ENCODE results near the gene SLC25A11. TPM values are rescaled to one million over a fixed set of nuclear protein-coding genes. Genes with fewer than 3 reads are reported as not detected.

The SLC25A11 gene
- total RNA-seq, 2 experiments from 2014 or later = 70.5 to 72.5 TPM

DNA sequence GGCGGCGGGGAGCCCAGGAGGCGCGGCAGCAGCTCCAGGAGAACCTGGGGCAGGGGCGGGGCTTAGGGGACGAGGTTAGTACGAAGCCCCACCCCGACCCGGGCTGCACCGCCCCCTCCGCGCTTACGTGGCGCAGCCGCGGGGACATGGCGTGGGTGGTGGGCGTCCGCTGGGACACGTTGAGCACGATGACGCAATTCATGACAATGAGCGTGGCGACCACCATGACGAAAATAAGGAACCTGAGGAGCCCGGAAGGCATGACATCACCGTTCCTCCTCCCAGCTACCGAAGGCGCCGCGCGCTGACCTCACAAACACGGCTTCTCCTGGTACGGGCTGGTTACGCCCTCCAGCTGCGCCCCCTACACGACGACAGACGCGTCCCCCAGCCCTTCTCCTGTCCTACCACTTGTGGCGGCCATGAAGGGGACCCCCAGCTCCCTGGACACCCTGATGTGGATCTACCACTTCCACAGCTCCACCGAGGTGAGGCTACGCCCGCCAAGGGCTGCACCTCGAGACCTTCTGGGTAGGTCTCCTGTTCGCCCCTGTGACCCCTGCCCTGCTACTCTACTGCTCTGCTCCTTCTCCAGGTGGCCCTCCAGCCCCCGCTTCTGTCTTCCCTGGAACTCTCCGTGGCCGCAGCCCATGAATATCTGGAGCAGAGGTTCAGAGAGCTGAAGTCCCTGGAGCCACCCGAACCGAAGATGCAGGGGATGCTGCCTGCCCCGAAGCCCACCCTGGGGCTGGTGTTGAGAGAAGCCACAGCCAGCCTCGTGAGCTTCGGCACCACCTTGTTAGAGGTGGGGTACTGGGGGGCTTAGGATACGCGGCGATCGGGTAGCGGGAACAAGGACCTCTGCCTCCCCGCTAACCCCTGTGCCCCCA lies 40.3 kb downstream of the SLC25A11 start, which contains the start of gene C17orf107:
Gene C17orf107, plus strand, starts transcription at position 196 of the 890 bp plus-strand sequence. Its CDS starts 227 bp downstream, at position 423.
- Mint-ChIP-seq H3K27ac (peak within 1 kb of the TSS; percentile 77), H3K4me1 (ENCODE audit: low read depth) (peaks cover 36% of the 10 kb centered on the region), H3K9me3 (no peaks in the 10 kb centered on the region), H3K4me3 (peak within 1 kb of the TSS; percentile 88), H3K36me3 (peaks cover 14% of the 10 kb centered on the region), H3K27me3 (peaks cover 1% of the 10 kb centered on the region)
- POLR2A ChIA-PET = interaction anchor here (0.6 to 3.5 kb wide), 12 partner anchors 40 to 253 kb away, joined by 3 to 15 read pairs (median 3); partner anchors contain the start of genes GLTPD2, MED11, PFN1 and RNF167
- intact Hi-C loops (cut with micrococcal nuclease) = loop anchor here (5.0 kb wide), 1 partner anchor 107 kb away; no protein-coding TSS in a partner anchor
- CTCF ChIA-PET = interaction anchor here (0.6 to 2.1 kb wide), 9 partner anchors 10 to 198 kb away, joined by 3 to 11 read pairs (median 5); partner anchors contain the start of genes ARRB2, CAMTA2, RNF167 and SLC25A11
- peak; percentile 98 for DNase-seq

DNA sequence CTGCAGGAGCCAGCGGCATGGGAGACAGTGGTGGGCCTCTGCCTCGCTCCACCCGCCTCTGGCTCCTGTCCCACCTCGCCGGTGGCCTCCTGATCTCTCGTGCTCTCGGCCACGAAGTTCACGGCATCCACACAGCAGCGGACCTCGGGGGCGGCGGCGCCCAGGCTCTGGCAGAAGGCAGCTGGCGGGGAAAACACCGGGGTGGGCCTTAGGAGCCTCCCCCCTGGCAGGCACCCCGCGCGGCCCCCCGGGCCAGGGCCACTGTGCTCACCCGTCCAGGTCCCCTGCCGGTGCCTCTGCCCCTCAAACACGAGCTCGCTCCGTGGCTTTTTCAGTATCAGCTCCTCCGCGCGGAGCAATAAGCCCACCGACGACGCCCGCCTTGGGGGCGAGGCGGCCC lies 40.9 kb downstream of the SLC25A11 start:
- CTCF ChIA-PET = interaction anchor here (0.6 to 2.1 kb wide), 6 partner anchors 11 to 137 kb away, joined by 4 to 11 read pairs (median 6); partner anchors contain the start of genes RNF167 and SLC25A11
- H3K4me3 Mint-ChIP-seq = peak overlapping the region; percentile 54
- H3K36me3 Mint-ChIP-seq = peaks cover 14% of the 10 kb centered on the region
- no peak for DNase-seq
- intact Hi-C loops (cut with micrococcal nuclease) = no loop called here
- POLR2A ChIA-PET = interaction anchor here (0.8 to 3.5 kb wide), 7 partner anchors 41 to 252 kb away, joined by 3 to 15 read pairs (median 3); partner anchors contain the start of genes GLTPD2, PFN1, RNF167 and SLC25A11
- H3K27me3 Mint-ChIP-seq = peaks cover 1% of the 10 kb centered on the region
- peaks cover 36% of the 10 kb centered on the region for H3K4me1 Mint-ChIP-seq (ENCODE audit: low read depth)
- H3K27ac Mint-ChIP-seq = no peak overlapping the region
- H3K9me3 Mint-ChIP-seq = no peaks in the 10 kb centered on the region

DNA sequence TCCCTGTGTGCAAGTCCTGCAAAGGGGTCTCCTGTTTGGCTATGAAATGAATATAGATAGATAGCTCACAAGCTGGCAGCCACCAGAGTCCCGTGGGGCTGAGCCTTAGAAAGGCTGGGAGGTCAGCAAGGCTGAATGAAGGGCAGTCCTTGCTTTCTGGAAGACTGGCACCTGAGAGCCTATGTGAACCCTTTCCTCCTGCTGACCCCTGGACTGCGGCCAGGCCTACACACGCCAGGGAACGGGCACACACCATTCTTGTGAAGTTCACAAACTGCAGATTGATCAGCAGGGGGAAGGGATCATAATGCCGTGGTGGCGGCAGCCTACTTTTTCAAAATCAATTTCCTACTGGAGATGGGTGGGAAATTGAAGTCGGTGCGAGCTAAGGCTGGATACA lies 41.5 kb downstream of the SLC25A11 start:
- DNase-seq = no peak
- H3K27me3 Mint-ChIP-seq = peaks cover 1% of the 10 kb centered on the region
- peaks cover 14% of the 10 kb centered on the region for H3K36me3 Mint-ChIP-seq
- peak overlapping the region; percentile 54 for H3K4me3 Mint-ChIP-seq
- peaks cover 32% of the 10 kb centered on the region for H3K4me1 Mint-ChIP-seq (ENCODE audit: low read depth)
- H3K27ac Mint-ChIP-seq = no peak overlapping the region
- intact Hi-C loops (cut with micrococcal nuclease) = no loop called here
- POLR2A ChIA-PET = interaction anchor here (3.5 kb wide), 1 partner anchor 41 kb away, joined by 15 read pairs; the partner anchor contains the start of genes RNF167 and SLC25A11
- no peaks in the 10 kb centered on the region for H3K9me3 Mint-ChIP-seq
- CTCF ChIA-PET = interaction anchor here (1.0 to 1.4 kb wide), 3 partner anchors 11 to 109 kb away, joined by 3 to 5 read pairs (median 4); partner anchors contain the start of genes RNF167 and SLC25A11

DNA sequence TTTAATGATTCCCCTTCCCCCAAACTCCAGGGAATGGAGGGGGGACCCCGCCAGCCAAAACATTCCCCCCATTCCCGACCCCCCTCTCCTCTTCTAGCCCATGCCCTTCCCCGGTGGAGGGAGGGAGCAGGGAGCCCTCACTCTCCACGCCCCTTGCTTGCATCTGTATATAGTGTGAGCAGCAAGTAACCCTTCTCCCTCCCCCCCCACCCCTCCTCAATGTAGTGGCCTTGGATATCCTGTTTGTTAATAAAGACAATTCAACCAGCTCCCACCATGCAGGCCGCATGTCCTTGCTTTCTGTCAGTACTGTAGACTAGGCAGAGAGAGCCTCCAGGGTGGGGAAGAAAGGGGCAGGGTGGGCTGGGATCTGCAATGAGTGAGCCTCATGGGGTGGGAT lies 42.1 kb downstream of the SLC25A11 start:
- Mint-ChIP-seq H3K4me3 (no peak overlapping the region), H3K36me3 (peaks cover 14% of the 10 kb centered on the region)
- CTCF ChIA-PET = interaction anchor here (1.0 to 1.4 kb wide), 2 partner anchors 10 to 108 kb away, joined by 3 to 4 read pairs; no protein-coding TSS in a partner anchor

DNA sequence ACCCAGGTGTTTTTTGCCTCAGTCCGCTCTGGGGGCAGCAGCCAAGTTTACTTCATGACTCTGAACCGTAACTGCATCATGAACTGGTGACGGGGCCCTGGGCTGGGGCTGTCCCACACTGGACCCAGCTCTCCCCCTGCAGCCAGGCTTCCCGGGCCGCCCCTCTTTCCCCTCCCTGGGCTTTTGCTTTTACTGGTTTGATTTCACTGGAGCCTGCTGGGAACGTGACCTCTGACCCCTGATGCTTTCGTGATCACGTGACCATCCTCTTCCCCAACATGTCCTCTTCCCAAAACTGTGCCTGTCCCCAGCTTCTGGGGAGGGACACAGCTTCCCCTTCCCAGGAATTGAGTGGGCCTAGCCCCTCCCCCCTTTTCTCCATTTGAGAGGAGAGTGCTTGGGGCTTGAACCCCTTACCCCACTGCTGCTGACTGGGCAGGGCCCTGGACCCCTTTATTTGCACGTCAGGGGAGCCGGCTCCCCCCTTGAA lies 42.6 kb downstream of the SLC25A11 start:
- DNase-seq = no peak
- H3K27ac Mint-ChIP-seq = no peak overlapping the region
- POLR2A ChIA-PET = no interaction called here
- intact Hi-C loops (cut with micrococcal nuclease) = no loop called here
- H3K36me3 Mint-ChIP-seq = peaks cover 14% of the 10 kb centered on the region
- no peak overlapping the region for H3K4me3 Mint-ChIP-seq
- H3K27me3 Mint-ChIP-seq = peaks cover 1% of the 10 kb centered on the region
- no peaks in the 10 kb centered on the region for H3K9me3 Mint-ChIP-seq
- CTCF ChIA-PET = interaction anchor here (1.0 to 1.4 kb wide), 3 partner anchors 9 to 107 kb away, joined by 3 to 4 read pairs (median 3); no protein-coding TSS in a partner anchor
- H3K4me1 Mint-ChIP-seq (ENCODE audit: low read depth) = peaks cover 21% of the 10 kb centered on the region

More for the DNA sequence above, 42.1 kb downstream of the SLC25A11 start:
- peaks cover 1% of the 10 kb centered on the region for H3K27me3 Mint-ChIP-seq
- H3K27ac Mint-ChIP-seq = no peak overlapping the region
- peaks cover 27% of the 10 kb centered on the region for H3K4me1 Mint-ChIP-seq (ENCODE audit: low read depth)
- POLR2A ChIA-PET = no interaction called here
- intact Hi-C loops (cut with micrococcal nuclease) = no loop called here
- H3K9me3 Mint-ChIP-seq = no peaks in the 10 kb centered on the region
- no peak for DNase-seq

DNA sequence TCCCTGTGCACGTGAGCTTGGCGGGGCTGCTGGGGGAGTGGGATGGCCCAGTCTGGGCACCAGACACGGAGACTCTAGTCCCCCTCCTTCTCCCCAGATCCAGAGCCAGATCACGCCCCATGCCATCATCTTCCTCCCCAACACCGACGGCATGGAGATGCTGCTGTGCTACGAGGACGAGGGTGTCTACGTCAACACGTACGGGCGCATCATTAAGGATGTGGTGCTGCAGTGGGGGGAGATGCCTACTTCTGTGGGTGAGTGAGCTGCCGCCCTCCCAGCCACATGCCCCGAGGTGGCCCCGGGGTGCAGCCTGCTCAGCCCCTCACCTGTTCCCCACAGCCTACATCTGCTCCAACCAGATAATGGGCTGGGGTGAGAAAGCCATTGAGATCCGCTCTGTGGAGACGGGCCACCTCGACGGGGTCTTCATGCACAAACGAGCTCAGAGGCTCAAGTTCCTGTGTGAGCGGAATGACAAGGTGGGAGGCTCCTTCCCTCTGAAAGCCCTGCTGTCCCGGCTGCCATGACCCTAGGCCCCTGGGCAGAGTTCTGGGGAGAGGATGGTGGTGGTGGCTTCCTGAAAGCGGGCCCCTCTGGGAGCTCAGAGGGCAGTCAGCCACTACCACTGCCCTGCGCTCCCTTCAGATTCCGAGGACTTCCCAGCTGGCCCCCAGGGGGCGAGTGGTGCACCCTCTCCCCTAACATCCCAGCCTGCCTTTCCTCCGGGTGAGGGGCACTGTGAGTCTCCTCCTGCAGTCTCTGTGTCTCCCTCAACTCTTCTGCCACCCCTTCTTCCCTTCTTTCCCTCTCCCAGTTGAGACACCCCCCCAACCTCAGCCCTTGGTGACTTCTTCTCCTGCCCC lies 43.3 kb downstream of the SLC25A11 start:
- peaks cover 14% of the 10 kb centered on the region for H3K36me3 Mint-ChIP-seq

DNA sequence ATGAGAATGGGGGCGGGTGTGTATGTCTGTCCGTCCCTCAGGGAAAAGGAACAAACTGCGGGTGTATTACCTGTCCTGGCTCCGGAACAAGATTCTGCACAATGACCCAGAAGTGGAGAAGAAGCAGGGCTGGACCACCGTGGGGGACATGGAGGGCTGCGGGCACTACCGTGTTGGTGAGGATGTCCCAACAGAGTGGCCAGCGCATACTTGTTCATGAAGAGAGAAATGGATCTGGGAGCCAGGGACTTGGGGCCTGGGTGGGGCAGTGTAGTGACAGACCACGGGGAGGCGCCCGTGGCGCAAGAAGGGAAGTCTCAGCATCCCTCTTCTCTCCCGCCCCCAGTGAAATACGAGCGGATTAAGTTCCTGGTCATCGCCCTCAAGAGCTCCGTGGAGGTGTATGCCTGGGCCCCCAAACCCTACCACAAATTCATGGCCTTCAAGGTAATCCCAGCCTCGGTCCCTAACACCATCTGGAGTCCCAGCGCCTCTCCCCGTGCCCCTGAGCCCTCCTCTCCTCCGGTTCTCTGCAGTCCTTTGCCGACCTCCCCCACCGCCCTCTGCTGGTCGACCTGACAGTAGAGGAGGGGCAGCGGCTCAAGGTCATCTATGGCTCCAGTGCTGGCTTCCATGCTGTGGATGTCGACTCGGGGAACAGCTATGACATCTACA lies 44.1 kb downstream of the SLC25A11 start:
- no peak for DNase-seq
- ChIA-PET CTCF (interaction anchor here (1.0 kb wide), 1 partner anchor 105 kb away, joined by 3 read pairs; no protein-coding TSS in a partner anchor), POLR2A (no interaction called here)
- intact Hi-C loops (cut with micrococcal nuclease) = no loop called here
- Mint-ChIP-seq H3K27ac (no peak overlapping the region), H3K4me1 (ENCODE audit: low read depth) (peaks cover 16% of the 10 kb centered on the region), H3K4me3 (no peak overlapping the region), H3K27me3 (peaks cover 1% of the 10 kb centered on the region), H3K9me3 (no peaks in the 10 kb centered on the region), H3K36me3 (peaks cover 14% of the 10 kb centered on the region)

More for the DNA sequence above, 43.3 kb downstream of the SLC25A11 start:
- ChIA-PET CTCF (interaction anchor here (1.0 kb wide), 1 partner anchor 106 kb away, joined by 3 read pairs; no protein-coding TSS in a partner anchor), POLR2A (no interaction called here)
- Mint-ChIP-seq H3K27me3 (peaks cover 1% of the 10 kb centered on the region), H3K9me3 (no peaks in the 10 kb centered on the region), H3K4me3 (no peak overlapping the region), H3K4me1 (ENCODE audit: low read depth) (peaks cover 19% of the 10 kb centered on the region), H3K27ac (no peak overlapping the region)
- no peak for DNase-seq
- intact Hi-C loops (cut with micrococcal nuclease) = no loop called here

DNA sequence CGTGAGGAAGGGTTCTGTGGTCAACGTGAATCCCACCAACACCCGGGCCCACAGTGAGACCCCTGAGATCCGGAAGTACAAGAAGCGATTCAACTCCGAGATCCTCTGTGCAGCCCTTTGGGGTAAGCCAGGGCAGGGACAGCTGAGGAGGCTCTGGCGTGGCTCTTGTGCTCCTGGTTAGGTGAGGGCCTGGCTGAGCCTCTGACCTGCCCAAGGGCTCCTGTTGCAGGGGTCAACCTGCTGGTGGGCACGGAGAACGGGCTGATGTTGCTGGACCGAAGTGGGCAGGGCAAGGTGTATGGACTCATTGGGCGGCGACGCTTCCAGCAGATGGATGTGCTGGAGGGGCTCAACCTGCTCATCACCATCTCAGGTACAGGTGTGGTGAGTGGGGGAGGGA lies 44.7 kb downstream of the SLC25A11 start:
- ChIA-PET POLR2A (no interaction called here), CTCF (interaction anchor here (0.8 kb wide), 1 partner anchor 20 kb away, joined by 3 read pairs; no protein-coding TSS in a partner anchor)
- Mint-ChIP-seq H3K27me3 (peaks cover 1% of the 10 kb centered on the region), H3K4me3 (no peak overlapping the region), H3K36me3 (peaks cover 16% of the 10 kb centered on the region), H3K4me1 (ENCODE audit: low read depth) (peaks cover 13% of the 10 kb centered on the region), H3K9me3 (no peaks in the 10 kb centered on the region), H3K27ac (no peak overlapping the region)
- DNase-seq = no peak
- intact Hi-C loops (cut with micrococcal nuclease) = no loop called here

DNA sequence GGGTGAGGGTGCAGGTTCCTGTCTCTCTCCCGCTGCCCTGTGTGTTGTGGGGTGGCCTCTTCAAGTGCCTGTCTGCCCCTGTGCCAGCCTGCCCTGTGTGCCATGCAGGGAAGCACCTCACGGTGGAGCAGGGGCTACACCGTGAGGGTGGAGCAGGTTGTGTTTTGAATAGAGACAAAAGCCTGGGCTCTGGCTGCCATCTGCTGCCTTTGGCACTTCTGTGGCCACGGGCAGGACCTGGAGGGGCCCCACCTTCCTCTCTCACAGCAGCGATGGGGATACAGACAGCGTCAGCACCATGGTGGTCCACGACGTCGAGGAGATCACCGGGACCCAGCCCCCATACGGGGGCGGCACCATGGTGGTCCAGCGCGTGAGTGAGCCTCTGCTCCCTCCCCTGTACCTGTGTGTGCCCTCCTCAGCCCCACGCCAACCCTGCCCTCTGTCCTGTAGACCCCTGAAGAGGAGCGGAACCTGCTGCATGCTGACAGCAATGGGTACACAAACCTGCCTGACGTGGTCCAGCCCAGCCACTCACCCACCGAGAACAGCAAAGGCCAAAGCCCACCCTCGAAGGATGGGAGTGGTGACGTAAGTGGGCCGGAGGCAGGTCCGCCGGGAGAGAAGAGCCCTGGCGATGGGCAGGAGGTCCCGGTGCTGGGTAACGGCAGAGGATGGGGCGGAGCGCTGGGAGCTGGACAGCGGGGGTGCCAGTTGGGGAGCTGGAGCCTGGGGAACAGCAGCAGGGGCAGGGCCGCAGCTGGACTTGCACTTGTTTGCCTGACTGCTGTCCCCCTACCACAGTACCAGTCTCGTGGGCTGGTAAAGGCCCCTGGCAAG lies 45.9 kb downstream of the SLC25A11 start:
- no peaks in the 10 kb centered on the region for H3K9me3 Mint-ChIP-seq
- CTCF ChIA-PET = interaction anchor here (0.7 to 0.8 kb wide), 2 partner anchors 10 to 19 kb away, joined by 3 read pairs; no protein-coding TSS in a partner anchor

DNA sequence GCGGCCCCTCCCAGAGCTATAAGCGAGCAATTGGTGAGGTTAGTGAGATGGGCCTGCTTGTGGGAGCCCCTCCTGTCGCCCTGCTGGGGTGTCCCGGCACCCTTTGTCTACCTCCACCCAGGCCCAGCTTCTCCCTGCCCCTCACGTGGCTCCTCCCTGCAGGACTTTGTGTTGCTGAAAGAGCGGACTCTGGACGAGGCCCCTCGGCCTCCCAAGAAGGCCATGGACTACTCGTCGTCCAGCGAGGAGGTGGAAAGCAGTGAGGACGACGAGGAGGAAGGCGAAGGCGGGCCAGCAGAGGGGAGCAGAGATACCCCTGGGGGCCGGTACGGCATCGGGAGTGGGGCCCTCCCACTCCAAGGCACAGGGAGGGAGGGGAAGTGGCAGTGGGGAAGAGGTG lies 46.6 kb downstream of the SLC25A11 start:
- POLR2A ChIA-PET = no interaction called here
- no peaks in the 10 kb centered on the region for H3K9me3 Mint-ChIP-seq
- no peak overlapping the region for H3K4me3 Mint-ChIP-seq
- H3K36me3 Mint-ChIP-seq = peaks cover 17% of the 10 kb centered on the region
- CTCF ChIA-PET = no interaction called here
- DNase-seq = no peak
- no peak overlapping the region for H3K27ac Mint-ChIP-seq
- no peaks in the 10 kb centered on the region for H3K27me3 Mint-ChIP-seq
- intact Hi-C loops (cut with micrococcal nuclease) = no loop called here
- H3K4me1 Mint-ChIP-seq (ENCODE audit: low read depth) = peaks cover under 1% of the 10 kb centered on the region

More for the DNA sequence above, 45.9 kb downstream of the SLC25A11 start:
- DNase-seq = no peak
- POLR2A ChIA-PET = no interaction called here
- intact Hi-C loops (cut with micrococcal nuclease) = no loop called here
- Mint-ChIP-seq H3K4me3 (no peak overlapping the region), H3K27me3 (no peaks in the 10 kb centered on the region), H3K4me1 (ENCODE audit: low read depth) (peaks cover 6% of the 10 kb centered on the region), H3K27ac (no peak overlapping the region), H3K36me3 (peaks cover 17% of the 10 kb centered on the region)

Measured in activated CD4-positive, alpha-beta memory T cell treated with anti-CD3 and anti-CD28 coated beads for 36 hours (primary cell).